Smooth muscle cell of trachea (primary cell): Measurements from ENCODE around the gene GNGT1. TPM values are rescaled to one million over a fixed set of nuclear protein-coding genes. Genes with fewer than 3 reads are reported as not detected.

ENCODE experiments used
- total RNA-seq: library from RNA; depleted of rRNA; stranded (reverse); fragments of >200 nt; gene quantifications from 2 replicates; pipeline ENCODE4 v1.2.1, GENCODE V29; 2014

The GNGT1 gene
- total RNA-seq, result not detected in 2 replicates

GRCh38 chr7:93906267-93906666 lies at the start of gene GNGT1:
Gene GNGT1 (plus strand): TSS chr7:93906567. CDS start chr7:93906747, 180 bp downstream.

GRCh38 chr7:93890464-93891068 lies 15.8 kb upstream of the GNGT1 start, which contains the start of gene TFPI2:
Gene TFPI2 (minus strand): TSS chr7:93890753. CDS start chr7:93890678, 75 bp downstream.

GRCh38 chr7:93921607-93922566 lies 15.5 kb downstream of the GNGT1 start, which contains the start of gene GNG11:
Gene GNG11 (plus strand): TSS chr7:93921735. CDS start chr7:93922138, 403 bp downstream.

Other genes starting within 250 kb of the GNGT1 start
- 6.6 and 14.5 TPM in 2 replicates for gene TFPI2, start 15.8 kb upstream of the GNGT1 start, total RNA-seq
- 18.7 and 53.7 TPM in 2 replicates for gene GNG11, start 15.2 kb downstream of the GNGT1 start, total RNA-seq
- 29.4 and 38.8 TPM in 2 replicates for gene BET1, start 97.8 kb downstream of the GNGT1 start, total RNA-seq